KMS-11 (cell line): ENCODE measurements around the gene P3R3URF.

ENCODE experiments used
- H2AFZ ChIP-seq: fragments of 200-600 bp; sonication (generic); 2 replicates; pipeline ENCODE4 v1.6.1; 2016; ENCODE audit warnings: antibody characterized with exemption, mixed run types, low read depth
- H3K27ac ChIP-seq: fragments of 200-600 bp; sonication (generic); 2 replicates; pipeline ENCODE4 v1.6.1; 2016; ENCODE audit warnings: mild to moderate bottlenecking, mixed run types
- H3K27me3 ChIP-seq: fragments of 200-600 bp; sonication (generic); 2 replicates; pipeline ENCODE4 v1.6.1; 2017; ENCODE audit warnings: mild to moderate bottlenecking, low read depth, mixed run types, moderate library complexity; ENCODE audit not compliant: insufficient read depth
- H3K36me3 ChIP-seq: fragments of 200-600 bp; sonication (generic); 2 replicates; pipeline ENCODE4 v1.6.1; 2017; ENCODE audit warnings: mild to moderate bottlenecking, mixed run types; ENCODE audit not compliant: insufficient read depth
- H3K4me1 ChIP-seq: fragments of 200-600 bp; sonication (generic); 2 replicates; pipeline ENCODE4 v1.6.1; 2016; ENCODE audit warnings: mild to moderate bottlenecking, low read depth, mixed run types; ENCODE audit not compliant: poor library complexity, severe bottlenecking
- H3K4me2 ChIP-seq: fragments of 200-600 bp; sonication (generic); 2 replicates; pipeline ENCODE4 v1.7.0; 2016; ENCODE audit warnings: mild to moderate bottlenecking, mixed run types
- H3K4me3 ChIP-seq: fragments of 200-600 bp; sonication (generic); IDR thresholded peaks from 2 replicates; pipeline ENCODE4 v1.6.1; 2017; ENCODE audit warnings: low read depth, low read length, mixed read lengths; ENCODE audit not compliant: insufficient read depth
- H3K79me2 ChIP-seq: fragments of 200-600 bp; sonication (generic); 2 replicates; pipeline ENCODE4 v1.6.1; 2016; ENCODE audit warnings: low read depth, mixed run types; ENCODE audit not compliant: insufficient read depth
- H3K9ac ChIP-seq: fragments of 200-600 bp; sonication (generic); 2 replicates; pipeline ENCODE4 v1.6.1; 2016; ENCODE audit warnings: mild to moderate bottlenecking, mixed run types
- H4K20me1 ChIP-seq: fragments of 200-600 bp; sonication (generic); 2 replicates; pipeline ENCODE4 v1.6.1; 2016; ENCODE audit warnings: mild to moderate bottlenecking, mixed run types; ENCODE audit not compliant: insufficient read depth
- TF ChIP-seq, protein P1 (sequence below): fragments of 200-600 bp; sonication (generic); conservative IDR thresholded peaks from 2 replicates; pipeline ENCODE4 v1.6.1; 2017; ENCODE audit warnings: low read depth, mild to moderate bottlenecking, antibody characterized with exemption, low read length, moderate library complexity, mixed read lengths

The P3R3URF gene

GRCh38 chr1:46220808-46221207 lies 44.5 kb upstream of the P3R3URF start:
- Histone ChIP-seq H3K9ac (no peak overlapping the region), H3K4me1 (peaks cover 6% of the 10 kb centered on the region), H3K4me3 (no peak overlapping the region), H3K27me3 (no peaks in the 10 kb centered on the region), H3K36me3 (no peaks in the 10 kb centered on the region), H3K4me2 (no peak overlapping the region), H3K79me2 (no peaks in the 10 kb centered on the region), H3K27ac (no peak overlapping the region), H2AFZ (no peak overlapping the region), H4K20me1 (no peaks in the 10 kb centered on the region)
- TF ChIP-seq, protein P1, sequence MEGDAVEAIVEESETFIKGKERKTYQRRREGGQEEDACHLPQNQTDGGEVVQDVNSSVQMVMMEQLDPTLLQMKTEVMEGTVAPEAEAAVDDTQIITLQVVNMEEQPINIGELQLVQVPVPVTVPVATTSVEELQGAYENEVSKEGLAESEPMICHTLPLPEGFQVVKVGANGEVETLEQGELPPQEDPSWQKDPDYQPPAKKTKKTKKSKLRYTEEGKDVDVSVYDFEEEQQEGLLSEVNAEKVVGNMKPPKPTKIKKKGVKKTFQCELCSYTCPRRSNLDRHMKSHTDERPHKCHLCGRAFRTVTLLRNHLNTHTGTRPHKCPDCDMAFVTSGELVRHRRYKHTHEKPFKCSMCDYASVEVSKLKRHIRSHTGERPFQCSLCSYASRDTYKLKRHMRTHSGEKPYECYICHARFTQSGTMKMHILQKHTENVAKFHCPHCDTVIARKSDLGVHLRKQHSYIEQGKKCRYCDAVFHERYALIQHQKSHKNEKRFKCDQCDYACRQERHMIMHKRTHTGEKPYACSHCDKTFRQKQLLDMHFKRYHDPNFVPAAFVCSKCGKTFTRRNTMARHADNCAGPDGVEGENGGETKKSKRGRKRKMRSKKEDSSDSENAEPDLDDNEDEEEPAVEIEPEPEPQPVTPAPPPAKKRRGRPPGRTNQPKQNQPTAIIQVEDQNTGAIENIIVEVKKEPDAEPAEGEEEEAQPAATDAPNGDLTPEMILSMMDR = no peak

- no peaks in the 10 kb centered on the region for H4K20me1 ChIP-seq
- no peak overlapping the region for H3K4me3 ChIP-seq
- TF ChIP-seq, protein P1 = no peak
- H3K79me2 ChIP-seq = no peaks in the 10 kb centered on the region
- H3K36me3 ChIP-seq = no peaks in the 10 kb centered on the region
- no peak overlapping the region for H3K4me2 ChIP-seq
- no peak overlapping the region for H3K9ac ChIP-seq
- no peak overlapping the region for H3K27ac ChIP-seq
- peaks cover 6% of the 10 kb centered on the region for H3K4me1 ChIP-seq
- H3K27me3 ChIP-seq = no peaks in the 10 kb centered on the region
- H2AFZ ChIP-seq = no peak overlapping the region
Observed at GRCh38 chr1:46219551-46220520, 43.5 kb upstream of the P3R3URF start.

DNA sequence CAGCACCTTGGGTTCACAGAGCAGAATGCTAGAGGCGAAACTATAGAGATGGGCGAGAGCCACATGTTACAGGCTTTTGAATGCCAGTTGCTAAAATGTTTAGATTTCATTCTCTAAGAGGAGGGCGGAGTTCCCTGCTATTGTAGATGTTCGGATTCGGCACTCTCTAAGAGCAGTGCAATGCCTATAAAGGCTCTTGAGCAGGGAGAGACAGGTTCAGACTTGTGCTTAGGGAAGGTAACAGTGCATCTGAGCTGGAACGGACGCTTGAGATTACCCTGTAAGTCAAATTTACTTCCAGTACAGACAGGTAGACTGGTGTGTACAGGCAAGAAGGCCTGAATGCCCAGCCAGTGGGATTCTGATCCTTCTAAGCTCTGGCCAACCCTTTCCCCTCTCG lies 42.2 kb upstream of the P3R3URF start:
- Histone ChIP-seq H3K27ac (no peak overlapping the region), H3K79me2 (no peaks in the 10 kb centered on the region), H2AFZ (no peak overlapping the region), H3K9ac (no peak overlapping the region), H3K27me3 (no peaks in the 10 kb centered on the region), H3K36me3 (no peaks in the 10 kb centered on the region), H4K20me1 (no peaks in the 10 kb centered on the region), H3K4me2 (no peak overlapping the region), H3K4me1 (no peaks in the 10 kb centered on the region), H3K4me3 (no peak overlapping the region)
- TF ChIP-seq, protein P1 = no peak

DNA sequence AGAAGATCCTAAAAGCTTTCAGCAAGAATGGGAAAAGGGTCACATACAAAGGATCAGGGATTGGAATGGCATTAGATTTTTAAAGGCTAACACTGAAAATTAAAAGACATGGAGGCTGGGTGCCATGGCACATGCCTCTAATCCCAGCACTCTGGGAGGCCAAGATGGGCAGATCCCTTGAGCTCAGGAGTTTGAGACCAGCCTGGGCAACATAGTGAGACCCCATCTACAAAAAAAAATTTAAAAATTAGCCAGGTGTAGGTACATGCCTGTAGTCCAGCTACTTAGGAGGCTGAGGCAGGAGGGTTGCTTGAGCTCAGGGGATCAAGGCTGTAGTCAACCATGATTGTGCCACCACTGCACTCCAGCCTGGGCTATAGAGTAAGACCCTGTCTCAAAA lies 39.2 kb upstream of the P3R3URF start:
- no peak overlapping the region for H3K27ac ChIP-seq
- no peak overlapping the region for H2AFZ ChIP-seq
- no peak overlapping the region for H3K4me2 ChIP-seq
- no peaks in the 10 kb centered on the region for H3K79me2 ChIP-seq
- no peak overlapping the region for H3K4me3 ChIP-seq
- no peaks in the 10 kb centered on the region for H4K20me1 ChIP-seq
- no peaks in the 10 kb centered on the region for H3K4me1 ChIP-seq
- H3K36me3 ChIP-seq = no peaks in the 10 kb centered on the region
- H3K9ac ChIP-seq = no peak overlapping the region
- no peaks in the 10 kb centered on the region for H3K27me3 ChIP-seq
- TF ChIP-seq, protein P1 = no peak
